Measurements from ENCODE around the gene SYCN.

- TF ChIP-seq CTCF (IDR thresholded peaks at IDR 0.05) = no peak
- no peak for TF ChIP-seq EZH2 (IDR thresholded peaks at IDR 0.05; ENCODE audit: borderline replicate concordance, insufficient read depth, low read depth, low read length, poor library complexity, severe bottlenecking)
Measured at GRCh38 chr19:39200803-39201115, 3.3 kb downstream of the SYCN start.
